Heart left ventricle (tissue), 16 donors: ENCODE results near the gene CNTD1. TPM values are rescaled to one million over a fixed set of nuclear protein-coding genes. Genes with fewer than 3 reads are reported as not detected.

Experiments used
- ATAC-seq, 4 donors: fragments of 200-7000 bp; cut with Tn5 transposase; one replicate each; pipeline ENCODE4 v1.9.1; 2020 to 2022; ENCODE audit warnings: moderate library complexity in 4 of 4, mild to moderate bottlenecking in 3 of 4, moderate number of reproducible peaks in 1 of 4
- DNase-seq, 5 donors: peaks; one replicate each; pipeline ENCODE4 v3.0.0-alpha.2; 2020
- H3K27ac ChIP-seq, 12 donors: fragments of 200-600 bp; sonication (generic) in 4 of 12; one replicate each; pipeline versions ENCODE4 v1.5.0 to v1.8.0; 2016 to 2022; ENCODE audit warnings: mild to moderate bottlenecking in 2 of 12
- H3K27me3 ChIP-seq, 9 donors: fragments of 200-600 bp; sonication (generic) in 2 of 9; one replicate each; pipeline versions ENCODE4 v1.5.1 to v1.8.0; 2016 to 2022; ENCODE audit warnings: mild to moderate bottlenecking in 3 of 9
- H3K36me3 ChIP-seq, 9 donors: fragments of 200-600 bp; sonication (generic) in 2 of 9; one replicate each; pipeline versions ENCODE4 v1.5.0 to v1.8.0; 2018 to 2022; ENCODE audit warnings: mild to moderate bottlenecking in 2 of 9
- H3K4me1 ChIP-seq, 12 donors: fragments of 200-600 bp; sonication (generic) in 4 of 12; one replicate each; pipeline versions ENCODE4 v1.5.0 to v1.8.0; 2016 to 2022; ENCODE audit warnings: mild to moderate bottlenecking in 3 of 12
- H3K4me3 ChIP-seq, 12 donors: fragments of 200-600 bp; sonication (generic) in 4 of 12; one replicate each; pipeline versions ENCODE4 v1.5.0 to v1.8.0; 2017 to 2022; ENCODE audit warnings: mild to moderate bottlenecking in 9 of 12, moderate library complexity in 4 of 12
- H3K9me3 ChIP-seq, 12 donors: fragments of 200-600 bp; sonication (generic) in 4 of 12; one replicate each; pipeline versions ENCODE4 v1.5.0 to v1.8.0; 2016 to 2022; ENCODE audit warnings: mild to moderate bottlenecking in 1 of 12
- CTCF ChIP-seq, 12 donors: fragments of 200-600 bp; sonication (generic) in 4 of 12; IDR thresholded peaks; one replicate each; pipeline versions ENCODE4 v1.5.0 to v1.8.0; 2018 to 2022; ENCODE audit warnings: antibody characterized with exemption in 12 of 12, mild to moderate bottlenecking in 5 of 12
- POLR2A ChIP-seq, 2 donors: fragments of 450-650 bp; IDR thresholded peaks; one replicate each; pipeline ENCODE4 v1.6.1; 2017; ENCODE audit warnings: antibody characterized with exemption in 2 of 2, mild to moderate bottlenecking in 2 of 2, moderate library complexity in 2 of 2
- WGBS, 4 donors: extraction: QIAGEN DNeasy Blood & Tissue Kit in 2 of 4; methylation state at CpG; one replicate each; pipeline versions ENCODE4 v1.1.5 to v1.1.7; 2013 to 2018; 5-methylcytosine and 5-hydroxymethylcytosine counted together
- intact Hi-C, 10 donors: fragments of 100-400 bp; cut with DNase I; formaldehyde crosslinking; loops; one replicate each; pipeline versions ENCODE4 v1.11.1 to v1.14.2; 2022
- polyA plus RNA-seq, 2 donors: library from polyadenylated mRNA; stranded (reverse); fragments of 200-250 nt; gene quantifications; one replicate each; pipeline ENCODE4 v1.2.3, GENCODE V29; 2013
- total RNA-seq, 9 donors: library from RNA; depleted of rRNA in 2 of 9; stranded (reverse); fragments of >200 nt in 2 of 9; fragmentation: NEBNext Ultra II Directional in 3 of 9; extraction: Animal tissue kit (Norgen Biotek cat#: 25700) in 3 of 9; gene quantifications; one replicate each; pipeline versions ENCODE4 v1.1.0 to v1.2.4, GENCODE V29; 2016 to 2023
- donor health status: ischemic (EF 13 %, LVEDD 7.1; RV severe dilation, severe dysfunction).
- donor health status: healthy with polysubstance abuse.
- donor health status: DM: no; HTN: yes; CAD: no.
- donor health status: DM: no; HTN: no; CAD: no.
- donor health status: ischemic (EF 25% LVEDD 6.9; RV normal size, moderate dysfunction).
- donor health status: ischemic (EF 25% LVEDD 5.7; RV mildly dilated, moderate dysfunction).
- donor health status: healthy.
- donor health status: DM: yes; HTN: yes; CAD: no.
- donor health status: ischemic (EF 35%, LVEDD 5.7; RV mildly dilated, moderate dysfunction).
- donor health status: nonischemic (EF 11% LVEDD 7.7; RV severe dilation, severe dysfunction).
- donor health status: DM: yes; HTN: yes; CAD: no.
- donor health status: PGD.
- donor health status: ischemic (EF 29% LVEDD 5.4; RV normal size, mild dysfunction).
- donor health status: nonischemic (EF 23%, LVEDD 6.1; RV moderate dilation, normal function).

Gene CNTD1
- total and polyA plus RNA-seq, 11 donors: 0.10 to 0.38 TPM; not detected in 9

- no peak for TF ChIP-seq POLR2A (IDR thresholded peaks at IDR 0.05)
- peak; percentile 80 to 99 (median 92) for TF ChIP-seq CTCF (IDR thresholded peaks at IDR 0.05)
- peak in 2 of 5 donors; percentile 37 to 38 for DNase-seq
- Histone ChIP-seq H3K9me3 (no peaks in the 10 kb centered on the region), H3K27ac (peak overlapping the region in 1 of 12 donors; percentile 35), H3K27me3 (no peaks in the 10 kb centered on the region), H3K4me3 (no peak overlapping the region), H3K4me1 (peaks cover 0 to 14% (median 1%) of the 10 kb centered on the region in 12 donors), H3K36me3 (peaks cover under 1 to 74% (median 70%) of the 10 kb centered on the region in 9 donors)
- 31 to 41% (median 34%) methylated on average over 6 of the region's 6 CpGs for WGBS, 4 donors
- intact Hi-C loops: loop anchor here in 9 of 10 donors (1.0 to 5.0 kb wide), 4 partner anchors 85 to 94 kb away; no protein-coding TSS in a partner anchor
- peak; percentile 62 to 81 (median 72) for ATAC-seq
Measured at GRCh38 chr17:42843358-42843934, 44.8 kb downstream of the CNTD1 start.

GRCh38 chr17:42844271-42844670, 45.6 kb downstream of the CNTD1 start, which contains the start of gene AOC2:
Gene AOC2 (plus strand): TSS chr17:42844580. CDS start chr17:42844627, 47 bp downstream.
- peaks cover 0 to 66% (median 62%) of the 10 kb centered on the region in 9 donors for H3K36me3 ChIP-seq
- ATAC-seq (no peak), DNase-seq (no peak)
- peaks cover 0 to 14% (median 1%) of the 10 kb centered on the region in 12 donors for H3K4me1 ChIP-seq
- H3K9me3 ChIP-seq: no peaks in the 10 kb centered on the region
- H3K27me3 ChIP-seq: no peaks in the 10 kb centered on the region
- WGBS, 4 donors: 58 to 70% (median 60%) methylated on average over 4 of the region's 4 CpGs
- H3K27ac ChIP-seq: peak within 1 kb of the TSS in 1 of 12 donors; percentile 35
- intact Hi-C loops: loop anchor here in 4 of 10 donors (2.0 to 5.0 kb wide), 3 partner anchors 85 to 93 kb away; no protein-coding TSS in a partner anchor
- TF ChIP-seq POLR2A (IDR thresholded peaks at IDR 0.05) (no peak), CTCF (IDR thresholded peaks at IDR 0.05) (no peak)
- no peak within 1 kb of the TSS for H3K4me3 ChIP-seq

- Histone ChIP-seq H3K4me3 (no peak overlapping the region), H3K27me3 (no peaks in the 10 kb centered on the region), H3K36me3 (peaks cover 0 to 59% (median 55%) of the 10 kb centered on the region in 9 donors), H3K27ac (no peak overlapping the region), H3K9me3 (no peaks in the 10 kb centered on the region), H3K4me1 (peaks cover 0 to 20% (median 5%) of the 10 kb centered on the region in 12 donors)
- no peak for DNase-seq
- TF ChIP-seq CTCF (IDR thresholded peaks at IDR 0.05) (no peak), POLR2A (IDR thresholded peaks at IDR 0.05) (no peak)
- ATAC-seq: peak in 1 of 4 donors; percentile 6
- intact Hi-C loops: loop anchor here in 5 of 10 donors (2.0 to 5.0 kb wide), 4 partner anchors 47 to 92 kb away; no protein-coding TSS in a partner anchor
- WGBS, 4 donors: 89 to 94% (median 90%) methylated on average over 13 to 24 of the region's 24 CpGs
Measured at GRCh38 chr17:42844761-42845555, 46.3 kb downstream of the CNTD1 start.

DNA sequence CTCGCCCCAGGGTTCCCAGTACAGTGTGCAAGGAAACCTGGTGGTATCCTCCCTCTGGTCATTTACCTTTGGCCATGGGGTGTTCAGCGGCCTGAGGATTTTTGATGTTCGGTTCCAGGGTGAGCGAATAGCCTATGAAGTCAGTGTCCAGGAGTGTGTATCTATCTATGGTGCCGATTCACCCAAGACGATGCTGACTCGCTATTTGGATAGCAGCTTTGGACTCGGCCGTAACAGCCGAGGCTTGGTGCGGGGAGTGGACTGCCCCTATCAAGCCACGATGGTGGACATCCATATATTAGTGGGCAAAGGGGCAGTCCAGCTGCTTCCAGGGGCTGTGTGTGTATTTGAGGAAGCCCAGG, 46.9 kb downstream of the CNTD1 start:
- 90 to 96% (median 92%) methylated on average over 11 to 12 of the region's 12 CpGs for WGBS, 4 donors
- ATAC-seq (no peak), DNase-seq (no peak)
- intact Hi-C loops: loop anchor here in 4 of 10 donors (2.0 to 5.0 kb wide), 3 partner anchors 47 to 91 kb away; no protein-coding TSS in a partner anchor
- TF ChIP-seq CTCF (IDR thresholded peaks at IDR 0.05) (no peak), POLR2A (IDR thresholded peaks at IDR 0.05) (no peak)
- H3K36me3 ChIP-seq: peaks cover 0 to 53% (median 49%) of the 10 kb centered on the region in 9 donors
- H3K9me3 ChIP-seq: no peaks in the 10 kb centered on the region
- H3K4me3 ChIP-seq: no peak overlapping the region
- H3K27ac ChIP-seq: no peak overlapping the region
- no peaks in the 10 kb centered on the region for H3K27me3 ChIP-seq
- peaks cover 0 to 25% (median 8%) of the 10 kb centered on the region in 12 donors for H3K4me1 ChIP-seq
